Left ventricle myocardium inferior (tissue), 1 donor: Measurements from ENCODE around the gene DENND10. TPM values are rescaled to one million over a fixed set of nuclear protein-coding genes. Genes with fewer than 3 reads are reported as not detected.
"Not testable (repeated sequence)": the region's sequence is repeated elsewhere in the genome, so short reads cannot be mapped to it uniquely, and the experiment has no call there.

Experiments
- DNase-seq: peaks from one replicate; pipeline ENCODE4 v3.0.0-alpha.2; 2020
- H3K27ac ChIP-seq: fragments of 200-600 bp; replicated peaks from 2 replicates; pipeline ENCODE4 v1.8.0; 2021
- H3K27me3 ChIP-seq: fragments of 200-600 bp; 2 replicates; pipeline ENCODE4 v1.8.0; 2021; ENCODE audit warnings: low read depth
- H3K36me3 ChIP-seq: fragments of 200-600 bp; 2 replicates; pipeline ENCODE4 v1.8.0; 2021
- H3K4me1 ChIP-seq: fragments of 200-600 bp; 2 replicates; pipeline ENCODE4 v1.8.0; 2021
- H3K4me3 ChIP-seq: fragments of 200-600 bp; 2 replicates; pipeline ENCODE4 v1.8.0; 2021; ENCODE audit warnings: mild to moderate bottlenecking, moderate library complexity
- H3K9me3 ChIP-seq: fragments of 200-600 bp; replicated peaks from 2 replicates; pipeline ENCODE4 v1.8.0; 2021
- CTCF ChIP-seq: fragments of 200-600 bp; IDR thresholded peaks from 2 replicates; pipeline ENCODE4 v1.8.0; 2021; ENCODE audit warnings: antibody characterized with exemption, mild to moderate bottlenecking, borderline replicate concordance
- intact Hi-C: fragments of 100-400 bp; cut with micrococcal nuclease; formaldehyde crosslinking; loops from one replicate; pipeline ENCODE4 v1.11.0; 2022
- total RNA-seq: library from RNA; stranded (reverse); fragmentation: NEBNext Ultra II Directional; extraction: Animal tissue kit (Norgen Biotek cat#: 25700); gene quantifications from one replicate; pipeline ENCODE4 v1.2.1, GENCODE V29; 2021
- donor health status: DM: no; HTN: yes; CAD: no; lungs with severe emphysema.

Gene DENND10
- total RNA-seq, 1 donor from 2014 or later = 18.3 TPM

- no peak for TF ChIP-seq CTCF
- H3K4me1 ChIP-seq = peaks cover 22% of the 10 kb centered on the region
- H3K27ac ChIP-seq = peak overlapping the region; percentile 71
- H3K27me3 ChIP-seq = no peaks in the 10 kb centered on the region
- no peak for DNase-seq
- H3K9me3 ChIP-seq = no peaks in the 10 kb centered on the region
- H3K36me3 ChIP-seq = peaks cover 60% of the 10 kb centered on the region
- peak overlapping the region; percentile 58 for H3K4me3 ChIP-seq
- intact Hi-C loops = no loop called here
These were observed 27.8 kb downstream of the DENND10 start for GRCh38 chr10:119131512-119132240.

GRCh38 chr10:119132521-119133345, 28.8 kb downstream of the DENND10 start:
- H3K4me3 ChIP-seq = no peak overlapping the region
- intact Hi-C loops = no loop called here
- no peak overlapping the region for H3K27ac ChIP-seq
- TF ChIP-seq CTCF = no peak
- no peaks in the 10 kb centered on the region for H3K9me3 ChIP-seq
- peaks cover 50% of the 10 kb centered on the region for H3K36me3 ChIP-seq
- DNase-seq = no peak
- peaks cover 22% of the 10 kb centered on the region for H3K4me1 ChIP-seq
- H3K27me3 ChIP-seq = no peaks in the 10 kb centered on the region

- H3K4me3 ChIP-seq = no peak overlapping the region
- peaks cover 38% of the 10 kb centered on the region for H3K36me3 ChIP-seq
- H3K4me1 ChIP-seq = peaks cover 22% of the 10 kb centered on the region
- H3K27ac ChIP-seq = no peak overlapping the region
- no peaks in the 10 kb centered on the region for H3K27me3 ChIP-seq
- intact Hi-C loops = no loop called here
- no peak for DNase-seq
- H3K9me3 ChIP-seq = no peaks in the 10 kb centered on the region
- TF ChIP-seq CTCF = no peak
These were observed 30.0 kb downstream of the DENND10 start for GRCh38 chr10:119133949-119134348.

GRCh38 chr10:119135513-119135881, 31.6 kb downstream of the DENND10 start:
- no peak overlapping the region for H3K4me3 ChIP-seq
- intact Hi-C loops = no loop called here
- peaks cover 22% of the 10 kb centered on the region for H3K4me1 ChIP-seq
- H3K27me3 ChIP-seq = no peaks in the 10 kb centered on the region
- DNase-seq = no peak
- no peaks in the 10 kb centered on the region for H3K9me3 ChIP-seq
- no peak overlapping the region for H3K27ac ChIP-seq
- peaks cover 32% of the 10 kb centered on the region for H3K36me3 ChIP-seq
- no peak for TF ChIP-seq CTCF

GRCh38 chr10:119136084-119136483, 32.2 kb downstream of the DENND10 start:
- no peak for TF ChIP-seq CTCF
- no peaks in the 10 kb centered on the region for H3K27me3 ChIP-seq
- peaks cover 33% of the 10 kb centered on the region for H3K36me3 ChIP-seq
- H3K27ac ChIP-seq = peak overlapping the region; percentile 22
- DNase-seq = no peak
- intact Hi-C loops = no loop called here
- peaks cover 19% of the 10 kb centered on the region for H3K4me1 ChIP-seq
- no peak overlapping the region for H3K4me3 ChIP-seq
- H3K9me3 ChIP-seq = no peaks in the 10 kb centered on the region

- H3K27ac ChIP-seq, H3K4me1 ChIP-seq, DNase-seq, H3K9me3 ChIP-seq, H3K27me3 ChIP-seq, H3K4me3 ChIP-seq, intact Hi-C loops: not testable (repeated sequence)
- peaks cover 35% of the 10 kb centered on the region for H3K36me3 ChIP-seq
These were observed 34.0 kb downstream of the DENND10 start for GRCh38 chr10:119137878-119138277.
